K562 (cell line): Measurements from ENCODE around the gene SEH1L. TPM values are rescaled to one million over a fixed set of nuclear protein-coding genes. Genes with fewer than 3 reads are reported as not detected.

Experiments used
- CHD2 ChIP-seq: IDR thresholded peaks from 2 replicates; pipeline ENCODE4 v1.6.1; 2011; ENCODE audit warnings: low read depth, low read length
- EP400 ChIP-seq: fragments of 450-650 bp; IDR thresholded peaks from 2 replicates; pipeline ENCODE4 v1.6.1; 2017; ENCODE audit warnings: antibody characterized with exemption, mild to moderate bottlenecking, moderate library complexity
- GABPB1 ChIP-seq: sonication (generic); formaldehyde crosslinking; IDR thresholded peaks from 2 replicates; pipeline ENCODE4 v1.8.0; 2022; ENCODE audit warnings: mild to moderate bottlenecking, missing genetic modification reagents
- L3MBTL2 ChIP-seq: fragments of 450-650 bp; IDR thresholded peaks from 2 replicates; pipeline ENCODE4 v1.6.1; 2016; ENCODE audit warnings: mild to moderate bottlenecking, moderate library complexity
- MYBL2 ChIP-seq, 2 experiments: fragments of 450-650 bp in 1 of 2; sonication (generic) in 1 of 2; formaldehyde crosslinking in 1 of 2; IDR thresholded peaks; 2 replicates each; pipeline versions ENCODE4 v1.6.1 to v1.8.1; 2017 to 2022; ENCODE audit warnings: borderline replicate concordance in 1 of 2, inconsistent platforms in 1 of 2, low read depth in 1 of 2, mild to moderate bottlenecking in 1 of 2, missing genetic modification reagents in 1 of 2, moderate library complexity in 1 of 2
- ZEB2 ChIP-seq: fragments of 450-650 bp; IDR thresholded peaks from 2 replicates; pipeline ENCODE4 v1.6.1; 2016
- ZFP36 ChIP-seq: fragments of 150-350 bp; IDR thresholded peaks from 2 replicates; pipeline ENCODE4 v1.6.1; 2018; ENCODE audit warnings: low read length, low read depth; ENCODE audit not compliant: partially characterized antibody
- ZFPM2 ChIP-seq: fragments of 250-450 bp; sonication (Bioruptor Pico); IDR thresholded peaks from 2 replicates; pipeline ENCODE4 v1.5.1; 2022; ENCODE audit warnings: mild to moderate bottlenecking
- ZNF3 ChIP-seq: fragments of 250-450 bp; sonication (Bioruptor Pico); IDR thresholded peaks from 2 replicates; pipeline ENCODE4 v1.5.0; 2021; ENCODE audit warnings: mild to moderate bottlenecking, moderate library complexity
- ZNF395 ChIP-seq: fragments of 200-800 bp; sonication (Bioruptor generic); IDR thresholded peaks from 2 replicates; pipeline ENCODE4 v1.6.1; 2017; ENCODE audit warnings: missing genetic modification characterization, missing compliant biosample characterization
- ZNF766 ChIP-seq: fragments of 200-800 bp; sonication (Bioruptor generic); conservative IDR thresholded peaks from 2 replicates; pipeline ENCODE4 v1.6.1; 2016; ENCODE audit warnings: missing genetic modification characterization, missing compliant biosample characterization
- ZZZ3 ChIP-seq: fragments of 450-650 bp; IDR thresholded peaks from 2 replicates; pipeline ENCODE4 v1.6.1; 2016; ENCODE audit warnings: antibody characterized with exemption, mild to moderate bottlenecking, moderate library complexity
- polyA plus RNA-seq, 8 experiments: library from polyadenylated mRNA; depleted of rRNA in 4 of 8; stranded (reverse) in 5 of 8; unstranded in 3 of 8; fragments of >200 nt; fragmentation: Nextera tagmentation in 2 of 8; fragmentation: Illumina TruSeq in 1 of 8; extraction: Ambion mirVana in 2 of 8; extraction: Trizol in 1 of 8; gene quantifications; 2 replicates each; pipeline versions ENCODE4 v1.2.1 to v1.2.3, GENCODE V29; 2011 to 2014; ENCODE audit warnings: inconsistent platforms in 1 of 8, missing spikeins in 1 of 8
- total RNA-seq, 7 experiments: library from RNA; depleted of rRNA in 6 of 7; stranded (reverse); fragments of >200 nt in 6 of 7; fragmentation: Illumina TruSeq in 2 of 7; extraction: Trizol in 2 of 7; gene quantifications; 2 replicates each; pipeline versions ENCODE4 v1.2.1 to v1.2.3, GENCODE V29; 2011 to 2021; ENCODE audit warnings: low replicate concordance in 1 of 7
- TF ChIP-seq, protein P1 (sequence below): fragments of 450-650 bp; IDR thresholded peaks from 2 replicates; pipeline ENCODE4 v1.6.1; 2016; ENCODE audit warnings: mild to moderate bottlenecking

The SEH1L gene
- total and polyA plus RNA-seq, 9 of the 15 experiments (the other 6 are each of a cell fraction or from before 2014, with no cell fraction given), result 62.2 to 180 (median 108) TPM

- TF ChIP-seq ZZZ3 (no peak), ZNF766 (CRISPR knock-in tag) (peak; percentile 87), EP400 (peak; percentile 36; the same call in 1 of the 2 replicates), L3MBTL2 (peak; percentile 27; the same call in 1 of the 2 replicates), ZNF395 (no peak), MYBL2 (IDR thresholded peaks at IDR 0.05; ENCODE audit: low read depth) (0 out of 2 replicates have a peak, but pooled peaks have one; percentile 36), MYBL2 (CRISPR knock-in tag; IDR thresholded peaks at IDR 0.05; ENCODE audit: borderline replicate concordance) (no peak), GABPB1 (CRISPR knock-in tag) (no peak), ZEB2 (no peak), ZFP36 (peak; percentile 70), CHD2 (peak; percentile 65; the same call in 1 of the 2 replicates), ZNF3 (CRISPR knock-in tag) (no peak), ZFPM2 (CRISPR knock-in tag) (no peak)
- TF ChIP-seq, protein P1, sequence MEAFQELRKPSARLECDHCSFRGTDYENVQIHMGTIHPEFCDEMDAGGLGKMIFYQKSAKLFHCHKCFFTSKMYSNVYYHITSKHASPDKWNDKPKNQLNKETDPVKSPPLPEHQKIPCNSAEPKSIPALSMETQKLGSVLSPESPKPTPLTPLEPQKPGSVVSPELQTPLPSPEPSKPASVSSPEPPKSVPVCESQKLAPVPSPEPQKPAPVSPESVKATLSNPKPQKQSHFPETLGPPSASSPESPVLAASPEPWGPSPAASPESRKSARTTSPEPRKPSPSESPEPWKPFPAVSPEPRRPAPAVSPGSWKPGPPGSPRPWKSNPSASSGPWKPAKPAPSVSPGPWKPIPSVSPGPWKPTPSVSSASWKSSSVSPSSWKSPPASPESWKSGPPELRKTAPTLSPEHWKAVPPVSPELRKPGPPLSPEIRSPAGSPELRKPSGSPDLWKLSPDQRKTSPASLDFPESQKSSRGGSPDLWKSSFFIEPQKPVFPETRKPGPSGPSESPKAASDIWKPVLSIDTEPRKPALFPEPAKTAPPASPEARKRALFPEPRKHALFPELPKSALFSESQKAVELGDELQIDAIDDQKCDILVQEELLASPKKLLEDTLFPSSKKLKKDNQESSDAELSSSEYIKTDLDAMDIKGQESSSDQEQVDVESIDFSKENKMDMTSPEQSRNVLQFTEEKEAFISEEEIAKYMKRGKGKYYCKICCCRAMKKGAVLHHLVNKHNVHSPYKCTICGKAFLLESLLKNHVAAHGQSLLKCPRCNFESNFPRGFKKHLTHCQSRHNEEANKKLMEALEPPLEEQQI, result 0 out of 2 replicates have a peak, but pooled peaks have one; percentile 55
These were observed 87.6 kb downstream of the SEH1L start (continued) for GRCh38 chr18:13035249-13035914.
